ENCODE data around the gene RPGR.
A peak's percentile ranks its signal among the peaks of the same experiment; 100 is the strongest.

RPGR gene

GRCh38 chrX:38327007-38327774, at the start of gene RPGR:
RPGR (minus strand) TSS chrX:38327509; CDS start chrX:38327367, 142 bp downstream.
- peak; percentile 98 for DNase-seq (ENCODE audit: low read depth, low spot score)

GRCh38 chrX:38376747-38377146, 49.4 kb upstream of the RPGR start:
- no peak for DNase-seq (ENCODE audit: low read depth, low spot score)

- DNase-seq (ENCODE audit: low read depth, low spot score) = peak; percentile 8
Observed at GRCh38 chrX:38375891-38376290, 48.6 kb upstream of the RPGR start.

GRCh38 chrX:38374431-38374830, 47.1 kb upstream of the RPGR start:
- no peak for DNase-seq (ENCODE audit: low read depth, low spot score)

- DNase-seq (ENCODE audit: low read depth, low spot score) = no peak
Observed at GRCh38 chrX:38371641-38372040, 44.3 kb upstream of the RPGR start.

GRCh38 chrX:38368774-38369173, 41.5 kb upstream of the RPGR start:
- DNase-seq (ENCODE audit: low read depth, low spot score) = no peak

- no peak for DNase-seq (ENCODE audit: low read depth, low spot score)
Observed at GRCh38 chrX:38365954-38366353, 38.6 kb upstream of the RPGR start.

- no peak for DNase-seq (ENCODE audit: low read depth, low spot score)
Observed at GRCh38 chrX:38363046-38363445, 35.7 kb upstream of the RPGR start.

- DNase-seq (ENCODE audit: low read depth, low spot score) = no peak
Observed at GRCh38 chrX:38357747-38358673, 30.7 kb upstream of the RPGR start.

- no peak for DNase-seq (ENCODE audit: low read depth, low spot score)
Observed at GRCh38 chrX:38356401-38356800, 29.1 kb upstream of the RPGR start.

GRCh38 chrX:38352362-38352761, 25.1 kb upstream of the RPGR start, which contains the start of gene OTC:
OTC (plus strand) TSS chrX:38352604; CDS start chrX:38352697, 93 bp downstream.
- DNase-seq (ENCODE audit: low read depth, low spot score) = no peak

- DNase-seq (ENCODE audit: low read depth, low spot score) = no peak
Observed at GRCh38 chrX:38351346-38351745, 24.0 kb upstream of the RPGR start.

GRCh38 chrX:38347136-38347535, 19.8 kb upstream of the RPGR start:
- DNase-seq (ENCODE audit: low read depth, low spot score) = no peak

- DNase-seq (ENCODE audit: low read depth, low spot score) = no peak
Observed at GRCh38 chrX:38346150-38346549, 18.8 kb upstream of the RPGR start.

- no peak for DNase-seq (ENCODE audit: low read depth, low spot score)
Observed at GRCh38 chrX:38342853-38343778, 15.8 kb upstream of the RPGR start.

- no peak for DNase-seq (ENCODE audit: low read depth, low spot score)
Observed at GRCh38 chrX:38341442-38341841, 14.1 kb upstream of the RPGR start.

- no peak for DNase-seq (ENCODE audit: low read depth, low spot score)
Observed at GRCh38 chrX:38336538-38337240, 9.4 kb upstream of the RPGR start.

GRCh38 chrX:38335382-38335781, 8.1 kb upstream of the RPGR start:
- DNase-seq (ENCODE audit: low read depth, low spot score) = no peak

- DNase-seq (ENCODE audit: low read depth, low spot score) = no peak
Observed at GRCh38 chrX:38332505-38332904, 5.2 kb upstream of the RPGR start.

- no peak for DNase-seq (ENCODE audit: low read depth, low spot score)
Observed at GRCh38 chrX:38327775-38328081, 419 bp upstream of the RPGR start.

- DNase-seq (ENCODE audit: low read depth, low spot score) = no peak
Observed at GRCh38 chrX:38326086-38326485, 1.2 kb downstream of the RPGR start.
